ENCODE results near the gene NXT1.

DNA sequence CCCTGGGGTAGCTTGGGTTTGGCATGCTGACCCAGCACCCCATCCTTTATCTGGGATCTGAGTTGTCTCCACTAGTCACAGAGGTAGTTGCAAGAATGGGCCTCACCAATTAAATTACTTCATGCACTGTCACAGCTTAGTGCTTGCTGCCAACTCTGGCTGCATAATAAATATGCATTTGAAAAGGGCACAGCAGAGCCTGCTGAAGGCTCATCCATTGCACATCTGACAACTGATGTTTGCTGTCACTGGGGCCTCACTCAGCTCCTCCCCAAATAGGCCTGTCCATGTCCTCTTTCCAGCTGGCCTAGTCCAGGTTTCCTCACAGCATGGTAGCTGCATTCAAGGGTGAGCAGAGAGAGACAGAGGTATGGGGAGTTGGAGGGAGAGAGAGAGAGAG, 13.3 kb upstream of the NXT1 start:
- TF ChIP-seq, protein P1, sequence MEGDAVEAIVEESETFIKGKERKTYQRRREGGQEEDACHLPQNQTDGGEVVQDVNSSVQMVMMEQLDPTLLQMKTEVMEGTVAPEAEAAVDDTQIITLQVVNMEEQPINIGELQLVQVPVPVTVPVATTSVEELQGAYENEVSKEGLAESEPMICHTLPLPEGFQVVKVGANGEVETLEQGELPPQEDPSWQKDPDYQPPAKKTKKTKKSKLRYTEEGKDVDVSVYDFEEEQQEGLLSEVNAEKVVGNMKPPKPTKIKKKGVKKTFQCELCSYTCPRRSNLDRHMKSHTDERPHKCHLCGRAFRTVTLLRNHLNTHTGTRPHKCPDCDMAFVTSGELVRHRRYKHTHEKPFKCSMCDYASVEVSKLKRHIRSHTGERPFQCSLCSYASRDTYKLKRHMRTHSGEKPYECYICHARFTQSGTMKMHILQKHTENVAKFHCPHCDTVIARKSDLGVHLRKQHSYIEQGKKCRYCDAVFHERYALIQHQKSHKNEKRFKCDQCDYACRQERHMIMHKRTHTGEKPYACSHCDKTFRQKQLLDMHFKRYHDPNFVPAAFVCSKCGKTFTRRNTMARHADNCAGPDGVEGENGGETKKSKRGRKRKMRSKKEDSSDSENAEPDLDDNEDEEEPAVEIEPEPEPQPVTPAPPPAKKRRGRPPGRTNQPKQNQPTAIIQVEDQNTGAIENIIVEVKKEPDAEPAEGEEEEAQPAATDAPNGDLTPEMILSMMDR (conservative IDR thresholded peaks at IDR 0.05 in 1 of 2, IDR thresholded peaks at IDR 0.05 in 1 of 2; ENCODE audit: low read depth in 1 of 2, low read length in 2 of 2), result no peak
- TF ChIP-seq EZH2 (IDR thresholded peaks at IDR 0.05; ENCODE audit: low read length, missing control alignments), result no peak
